Breast epithelium (tissue), 4 donors: ENCODE results near the gene INHA. TPM values are rescaled to one million over a fixed set of nuclear protein-coding genes. Genes with fewer than 3 reads are reported as not detected.

Source experiments
- DNase-seq, 2 donors: peaks; one replicate each; pipeline ENCODE4 v3.0.0-alpha.2; 2019; ENCODE audit warnings: low spot score in 2 of 2
- H3K27ac ChIP-seq, 2 donors: fragments of 200-600 bp; sonication (generic) in 1 of 2; one replicate each; pipeline ENCODE4 v1.5.1; 2016 to 2019; ENCODE audit warnings: mild to moderate bottlenecking in 1 of 2
- H3K27me3 ChIP-seq, 2 donors: fragments of 200-600 bp; sonication (generic) in 1 of 2; one replicate each; pipeline versions ENCODE4 v1.5.1 to v1.6.0; 2017 to 2019; ENCODE audit warnings: control low read depth in 1 of 2, mild to moderate bottlenecking in 1 of 2
- H3K36me3 ChIP-seq: fragments of 200-600 bp; one replicate; pipeline ENCODE4 v1.5.1; 2019
- H3K4me1 ChIP-seq, 2 donors: fragments of 200-600 bp; sonication (generic); one replicate each; pipeline ENCODE4 v1.5.1; 2016 to 2019; ENCODE audit warnings: control low read depth in 1 of 2
- H3K4me3 ChIP-seq, 3 donors: fragments of 200-600 bp; sonication (generic); 1 replicate in 2 of 3; 2 replicates in 1 of 3; pipeline ENCODE4 v1.5.1; 2016 to 2019; ENCODE audit warnings: mild to moderate bottlenecking in 3 of 3, moderate library complexity in 2 of 3
- H3K9me3 ChIP-seq, 2 donors: fragments of 200-600 bp; sonication (generic) in 1 of 2; one replicate each; pipeline ENCODE4 v1.5.1; 2016 to 2019; ENCODE audit warnings: control low read depth in 1 of 2
- POLR2A ChIP-seq: fragments of 450-650 bp; IDR thresholded peaks from one replicate; pipeline ENCODE4 v1.6.1; 2016; ENCODE audit warnings: antibody characterized with exemption, mild to moderate bottlenecking, moderate library complexity
- POLR2AphosphoS5 ChIP-seq, 3 donors: sonication (generic); formaldehyde crosslinking; IDR thresholded peaks; one replicate each; pipeline ENCODE4 v1.6.1; 2017; ENCODE audit warnings: antibody characterized with exemption in 3 of 3
- intact Hi-C: fragments of 100-400 bp; cut with DNase I; formaldehyde crosslinking; loops from one replicate; pipeline ENCODE4 v1.15.1; 2023; ENCODE audit warnings: low total_unique reads
- total RNA-seq, 3 donors: library from RNA; depleted of rRNA; stranded (reverse); fragments of >200 nt; gene quantifications; one replicate each; pipeline ENCODE4 v1.1.0, GENCODE V29; 2016
- TF ChIP-seq, protein P1 (sequence below), 3 donors: fragments of 450-650 bp; IDR thresholded peaks; one replicate each; pipeline ENCODE4 v1.5.1; 2016 to 2017; ENCODE audit warnings: antibody characterized with exemption in 3 of 3, mild to moderate bottlenecking in 3 of 3, moderate library complexity in 3 of 3

INHA gene
- total RNA-seq, 3 donors from 2014 or later = 0.64 to 0.73 TPM; not detected in 1

DNA sequence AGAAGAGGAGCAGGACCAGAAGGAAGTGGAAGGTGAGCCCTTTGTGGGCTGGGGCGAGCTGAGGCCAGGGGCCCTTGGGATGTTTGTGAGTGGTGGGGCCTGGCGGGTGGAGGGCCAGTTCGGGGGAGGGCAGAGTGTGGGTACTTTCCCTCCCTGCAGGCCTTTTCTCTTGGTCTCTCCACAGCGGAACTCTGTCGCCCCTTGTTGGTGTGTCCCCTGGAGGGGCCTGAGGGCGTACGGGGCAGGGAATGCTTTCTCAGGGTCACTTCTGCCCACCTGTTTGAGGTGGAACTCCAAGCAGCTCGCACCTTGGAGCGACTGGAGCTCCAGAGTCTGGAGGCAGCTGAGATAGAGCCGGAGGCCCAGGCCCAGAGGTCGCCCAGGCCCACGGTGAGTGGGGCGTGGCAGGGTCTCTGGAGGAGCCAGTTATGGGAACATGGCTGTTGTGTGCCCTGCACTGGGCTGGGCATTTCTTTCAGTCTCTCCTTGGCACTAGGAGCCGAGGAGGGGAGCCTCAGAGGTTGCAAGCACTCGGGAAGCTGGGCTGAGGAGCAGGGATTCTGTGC, 36.4 kb downstream of the INHA start:
- no peak for DNase-seq
- H3K4me1 ChIP-seq = no peaks in the 10 kb centered on the region
- no peaks in the 10 kb centered on the region for H3K9me3 ChIP-seq
- no peak overlapping the region for H3K27ac ChIP-seq
- TF ChIP-seq POLR2AphosphoS5 (IDR thresholded peaks at IDR 0.05) (no peak), POLR2A (no peak)
- TF ChIP-seq, protein P1, sequence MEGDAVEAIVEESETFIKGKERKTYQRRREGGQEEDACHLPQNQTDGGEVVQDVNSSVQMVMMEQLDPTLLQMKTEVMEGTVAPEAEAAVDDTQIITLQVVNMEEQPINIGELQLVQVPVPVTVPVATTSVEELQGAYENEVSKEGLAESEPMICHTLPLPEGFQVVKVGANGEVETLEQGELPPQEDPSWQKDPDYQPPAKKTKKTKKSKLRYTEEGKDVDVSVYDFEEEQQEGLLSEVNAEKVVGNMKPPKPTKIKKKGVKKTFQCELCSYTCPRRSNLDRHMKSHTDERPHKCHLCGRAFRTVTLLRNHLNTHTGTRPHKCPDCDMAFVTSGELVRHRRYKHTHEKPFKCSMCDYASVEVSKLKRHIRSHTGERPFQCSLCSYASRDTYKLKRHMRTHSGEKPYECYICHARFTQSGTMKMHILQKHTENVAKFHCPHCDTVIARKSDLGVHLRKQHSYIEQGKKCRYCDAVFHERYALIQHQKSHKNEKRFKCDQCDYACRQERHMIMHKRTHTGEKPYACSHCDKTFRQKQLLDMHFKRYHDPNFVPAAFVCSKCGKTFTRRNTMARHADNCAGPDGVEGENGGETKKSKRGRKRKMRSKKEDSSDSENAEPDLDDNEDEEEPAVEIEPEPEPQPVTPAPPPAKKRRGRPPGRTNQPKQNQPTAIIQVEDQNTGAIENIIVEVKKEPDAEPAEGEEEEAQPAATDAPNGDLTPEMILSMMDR (IDR thresholded peaks at IDR 0.05) = no peak
- H3K36me3 ChIP-seq = no peaks in the 10 kb centered on the region
- no peak overlapping the region for H3K4me3 ChIP-seq
- H3K27me3 ChIP-seq = no peaks in the 10 kb centered on the region
- intact Hi-C loops = no loop called here

DNA sequence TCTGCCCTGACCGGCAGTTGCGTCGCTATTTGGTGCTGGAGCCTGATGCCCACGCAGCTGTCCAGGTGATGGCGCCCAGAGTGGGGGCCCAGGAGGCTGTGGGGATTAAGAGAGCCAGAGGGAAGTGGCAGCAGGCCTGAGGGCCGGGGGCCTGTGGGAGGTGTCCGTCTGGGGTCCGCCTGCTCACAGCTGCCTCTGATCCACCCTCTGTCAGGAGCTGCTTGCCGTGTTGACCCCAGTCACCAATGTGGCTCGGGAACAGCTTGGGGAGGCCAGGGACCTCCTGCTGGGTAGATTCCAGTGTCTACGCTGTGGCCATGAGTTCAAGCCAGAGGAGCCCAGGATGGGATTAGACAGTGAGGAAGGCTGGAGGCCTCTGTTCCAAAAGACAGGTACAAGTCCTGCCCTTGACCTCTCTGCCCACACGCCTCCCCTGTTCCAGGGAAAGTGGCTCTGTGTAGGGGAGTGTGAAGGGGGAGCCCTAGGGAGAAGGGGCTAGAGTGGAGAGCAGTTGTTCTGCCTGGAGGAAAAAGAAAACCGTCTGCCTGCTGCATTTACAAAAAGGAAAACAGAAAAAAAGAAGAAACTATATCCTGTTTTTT, 37.1 kb downstream of the INHA start:
- Histone ChIP-seq H3K36me3 (no peaks in the 10 kb centered on the region), H3K27me3 (no peaks in the 10 kb centered on the region), H3K27ac (no peak overlapping the region), H3K4me3 (no peak overlapping the region), H3K4me1 (no peaks in the 10 kb centered on the region), H3K9me3 (no peaks in the 10 kb centered on the region)
- intact Hi-C loops = no loop called here
- TF ChIP-seq POLR2AphosphoS5 (IDR thresholded peaks at IDR 0.05) (no peak), POLR2A (no peak)
- TF ChIP-seq, protein P1 (IDR thresholded peaks at IDR 0.05) = no peak
- DNase-seq = no peak

DNA sequence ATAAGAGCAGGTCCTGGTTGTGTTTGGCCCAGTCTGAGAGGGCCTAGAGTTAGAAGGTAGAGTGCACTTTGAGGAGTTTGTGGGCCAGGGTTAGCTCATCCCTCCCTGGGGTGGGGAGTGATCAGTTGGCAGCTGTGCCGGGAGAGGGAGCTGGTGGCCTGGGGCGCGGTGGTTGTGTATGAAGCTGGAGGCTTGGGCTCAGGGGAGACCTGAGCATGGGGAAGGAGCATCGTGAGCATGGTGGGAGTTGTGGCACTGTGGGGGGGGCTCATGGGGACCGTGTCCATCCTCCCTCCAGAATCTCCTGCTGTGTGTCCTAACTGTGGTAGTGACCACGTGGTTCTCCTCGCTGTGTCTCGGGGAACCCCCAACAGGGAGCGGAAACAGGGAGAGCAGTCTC, 39.2 kb downstream of the INHA start:
- Histone ChIP-seq H3K27ac (no peak overlapping the region), H3K4me1 (no peaks in the 10 kb centered on the region), H3K36me3 (no peaks in the 10 kb centered on the region), H3K9me3 (no peaks in the 10 kb centered on the region), H3K4me3 (no peak overlapping the region), H3K27me3 (no peaks in the 10 kb centered on the region)
- intact Hi-C loops = no loop called here
- DNase-seq = no peak
- TF ChIP-seq, protein P1 (IDR thresholded peaks at IDR 0.05) = no peak
- TF ChIP-seq POLR2A = no peak
- TF ChIP-seq POLR2AphosphoS5 (IDR thresholded peaks at IDR 0.05) = no peak

DNA sequence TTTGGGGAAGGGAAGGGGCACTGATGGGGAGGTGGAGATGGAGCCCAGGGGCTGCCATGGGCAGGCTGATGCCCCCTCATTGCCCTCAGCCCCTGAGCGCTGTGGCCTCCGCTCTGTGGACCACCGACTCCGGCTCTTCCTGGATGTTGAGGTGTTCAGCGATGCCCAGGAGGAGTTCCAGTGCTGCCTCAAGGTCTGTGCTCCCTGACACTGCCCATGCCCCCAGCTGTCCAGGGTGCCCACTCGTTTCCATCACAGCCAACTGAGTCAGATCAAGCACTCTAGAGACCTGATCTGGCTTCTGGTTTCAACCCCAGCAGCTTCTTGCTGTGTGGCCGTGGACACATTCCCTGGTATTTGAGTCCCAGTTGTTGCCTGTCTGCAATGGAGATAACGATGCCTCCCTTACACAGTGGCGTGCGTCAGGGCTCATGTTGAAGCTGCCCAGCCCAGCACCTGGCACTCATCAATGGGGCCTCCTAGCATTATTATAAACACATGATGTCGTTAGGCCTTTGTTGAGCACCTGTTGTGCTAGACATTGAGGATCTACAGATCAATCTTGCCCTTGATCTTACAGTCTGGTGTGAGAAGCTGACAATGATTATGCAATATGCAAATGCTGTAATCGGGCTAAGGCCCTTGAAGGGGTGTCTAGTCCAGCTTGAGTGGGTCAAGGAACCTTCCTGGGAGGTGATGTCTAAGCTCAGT, 39.9 kb downstream of the INHA start:
- TF ChIP-seq POLR2A (no peak), POLR2AphosphoS5 (IDR thresholded peaks at IDR 0.05) (no peak)
- TF ChIP-seq, protein P1 (IDR thresholded peaks at IDR 0.05) = no peak
- H3K27me3 ChIP-seq = no peaks in the 10 kb centered on the region
- no peak overlapping the region for H3K27ac ChIP-seq
- no peaks in the 10 kb centered on the region for H3K4me1 ChIP-seq
- H3K9me3 ChIP-seq = no peaks in the 10 kb centered on the region
- H3K36me3 ChIP-seq = no peaks in the 10 kb centered on the region
- intact Hi-C loops = no loop called here
- H3K4me3 ChIP-seq = no peak overlapping the region
- no peak for DNase-seq
